Right lobe of liver (tissue), 4 donors: Measurements from ENCODE around the gene SYT9.

ENCODE experiments used
- CTCF ChIP-seq, 4 donors: fragments of 200-600 bp in 3 of 4; fragments of 450-650 bp in 1 of 4; IDR thresholded peaks; one replicate each; pipeline versions ENCODE4 v1.5.1 to v1.8.0; 2016 to 2022; ENCODE audit warnings: antibody characterized with exemption in 4 of 4, mild to moderate bottlenecking in 2 of 4
- POLR2A ChIP-seq: fragments of 450-650 bp; IDR thresholded peaks from one replicate; pipeline ENCODE4 v1.6.1; 2017; ENCODE audit warnings: antibody characterized with exemption, mild to moderate bottlenecking
- donor health status: DM: no; HTN: no; CAD: no.
- donor health status: DM: no; HTN: no; CAD: no.
- donor health status: DM: no; HTN: yes; CAD: no.

- TF ChIP-seq CTCF (IDR thresholded peaks at IDR 0.05) (no peak), POLR2A (no peak)
Observed at GRCh38 chr11:7515447-7515886, 263.8 kb downstream of the SYT9 start.
